ENCODE data around the gene MMEL1. TPM values are rescaled to one million over a fixed set of nuclear protein-coding genes. Genes with fewer than 3 reads are reported as not detected.
"Not testable (repeated sequence)": the region's sequence is repeated elsewhere in the genome, so short reads cannot be mapped to it uniquely, and the experiment has no call there.

The MMEL1 gene
- total RNA-seq, 2 donors from 2014 or later, result not detected

DNA sequence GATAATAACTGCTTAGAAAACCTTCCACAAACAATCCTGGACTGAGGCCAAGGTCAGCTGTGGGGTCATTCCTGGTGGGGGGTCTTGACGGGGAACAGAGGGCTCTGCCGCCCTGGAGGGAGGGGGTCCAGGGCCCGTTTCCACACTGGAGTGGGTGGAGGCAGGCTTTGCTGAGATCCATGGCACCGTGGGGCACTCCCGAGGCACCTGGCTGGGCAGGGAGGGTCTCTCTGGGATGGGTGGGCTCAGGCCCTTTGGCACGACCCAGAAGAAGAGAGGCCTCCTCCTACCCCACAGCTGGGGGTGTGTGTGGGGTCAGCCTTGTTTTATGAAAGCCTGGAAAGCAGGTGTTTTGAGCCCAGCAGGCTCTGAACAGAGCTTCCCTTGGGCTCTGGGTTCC lies 5.1 kb downstream of the MMEL1 start:
- Histone ChIP-seq H3K27ac (no peak overlapping the region), H3K27me3 (peaks cover 0 to 24% of the 10 kb centered on the region in 2 donors), H3K9me3 (no peaks in the 10 kb centered on the region), H3K4me1 (peaks cover 13% of the 10 kb centered on the region), H3K36me3 (replicated peaks in 1 of 2; ENCODE audit: insufficient read depth in 1 of 2, low read depth in 2 of 2) (no peaks in the 10 kb centered on the region), H3K4me3 (no peak overlapping the region)
- TF ChIP-seq, protein P1, sequence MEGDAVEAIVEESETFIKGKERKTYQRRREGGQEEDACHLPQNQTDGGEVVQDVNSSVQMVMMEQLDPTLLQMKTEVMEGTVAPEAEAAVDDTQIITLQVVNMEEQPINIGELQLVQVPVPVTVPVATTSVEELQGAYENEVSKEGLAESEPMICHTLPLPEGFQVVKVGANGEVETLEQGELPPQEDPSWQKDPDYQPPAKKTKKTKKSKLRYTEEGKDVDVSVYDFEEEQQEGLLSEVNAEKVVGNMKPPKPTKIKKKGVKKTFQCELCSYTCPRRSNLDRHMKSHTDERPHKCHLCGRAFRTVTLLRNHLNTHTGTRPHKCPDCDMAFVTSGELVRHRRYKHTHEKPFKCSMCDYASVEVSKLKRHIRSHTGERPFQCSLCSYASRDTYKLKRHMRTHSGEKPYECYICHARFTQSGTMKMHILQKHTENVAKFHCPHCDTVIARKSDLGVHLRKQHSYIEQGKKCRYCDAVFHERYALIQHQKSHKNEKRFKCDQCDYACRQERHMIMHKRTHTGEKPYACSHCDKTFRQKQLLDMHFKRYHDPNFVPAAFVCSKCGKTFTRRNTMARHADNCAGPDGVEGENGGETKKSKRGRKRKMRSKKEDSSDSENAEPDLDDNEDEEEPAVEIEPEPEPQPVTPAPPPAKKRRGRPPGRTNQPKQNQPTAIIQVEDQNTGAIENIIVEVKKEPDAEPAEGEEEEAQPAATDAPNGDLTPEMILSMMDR (IDR thresholded peaks at IDR 0.05), result no peak
- no peak for TF ChIP-seq POLR2A (IDR thresholded peaks at IDR 0.05)
- 11 to 13% methylated on average over 4 to 6 of the region's 6 CpGs for WGBS, 2 donors
- intact Hi-C loops (cut with DNase I), result no loop called here
- no peak for DNase-seq
- ATAC-seq, result no peak

DNA sequence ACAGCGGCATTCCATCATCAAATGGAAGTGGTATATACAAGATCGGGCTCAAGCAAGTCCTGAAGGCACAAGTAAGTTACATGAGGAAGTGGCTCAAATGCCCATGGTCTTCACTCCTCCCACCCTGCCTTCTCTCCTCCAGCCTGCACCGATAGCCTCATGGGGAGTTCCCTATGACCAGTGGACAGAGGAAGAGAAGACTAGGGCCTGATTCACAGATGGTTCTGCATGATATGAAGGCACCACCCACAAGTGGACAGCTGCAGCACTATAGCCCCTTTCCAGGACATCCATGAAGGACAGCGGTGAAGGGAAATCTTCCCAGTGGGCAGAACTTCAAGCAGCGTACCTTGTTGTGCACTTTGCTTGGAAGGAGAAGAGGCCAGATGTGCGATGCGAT lies 7.1 kb downstream of the MMEL1 start:
- H3K27ac ChIP-seq; H3K9me3 ChIP-seq; H3K4me3 ChIP-seq; ATAC-seq; intact Hi-C loops (cut with DNase I); DNase-seq; H3K36me3 ChIP-seq (replicated peaks in 1 of 2; ENCODE audit: insufficient read depth in 1 of 2, low read depth in 2 of 2): not testable (repeated sequence)
- 60 to 78% methylated on average over 6 to 7 of the region's 7 CpGs for WGBS, 2 donors
- H3K4me1 ChIP-seq, result peaks cover 13% of the 10 kb centered on the region
- H3K27me3 ChIP-seq, result peaks cover 0 to 24% of the 10 kb centered on the region in 2 donors

DNA sequence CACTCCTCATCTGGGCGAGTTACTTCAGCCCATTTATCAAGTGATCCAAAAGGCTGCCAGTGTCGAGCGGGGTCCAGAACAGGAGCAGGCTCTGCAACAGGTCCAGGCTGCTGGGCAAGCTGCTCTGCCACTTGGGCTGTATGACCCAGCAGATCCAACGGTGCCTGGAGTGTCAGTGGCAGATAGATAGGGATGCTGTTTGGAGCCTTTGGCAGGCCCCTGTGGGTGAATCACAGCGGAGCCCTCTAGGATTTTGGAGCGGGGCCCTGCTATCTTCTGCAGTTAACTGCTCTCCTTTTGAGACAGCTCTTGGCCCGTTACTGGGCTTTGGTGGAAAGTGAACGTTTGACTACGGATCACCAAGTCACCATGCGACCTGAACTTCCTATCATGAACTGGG lies 7.5 kb downstream of the MMEL1 start:
- Histone ChIP-seq H3K27ac (no peak overlapping the region), H3K27me3 (peaks cover 0 to 24% of the 10 kb centered on the region in 2 donors), H3K4me1 (peaks cover 13% of the 10 kb centered on the region), H3K36me3 (replicated peaks in 1 of 2; ENCODE audit: insufficient read depth in 1 of 2, low read depth in 2 of 2) (no peaks in the 10 kb centered on the region), H3K4me3 (no peak overlapping the region), H3K9me3 (no peaks in the 10 kb centered on the region)
- 82 to 83% methylated on average over 8 to 10 of the region's 10 CpGs for WGBS, 2 donors
- no peak for TF ChIP-seq POLR2A (IDR thresholded peaks at IDR 0.05)
- TF ChIP-seq, protein P1 (IDR thresholded peaks at IDR 0.05), result no peak
- intact Hi-C loops (cut with DNase I), result no loop called here
- DNase-seq (no peak), ATAC-seq (no peak)

DNA sequence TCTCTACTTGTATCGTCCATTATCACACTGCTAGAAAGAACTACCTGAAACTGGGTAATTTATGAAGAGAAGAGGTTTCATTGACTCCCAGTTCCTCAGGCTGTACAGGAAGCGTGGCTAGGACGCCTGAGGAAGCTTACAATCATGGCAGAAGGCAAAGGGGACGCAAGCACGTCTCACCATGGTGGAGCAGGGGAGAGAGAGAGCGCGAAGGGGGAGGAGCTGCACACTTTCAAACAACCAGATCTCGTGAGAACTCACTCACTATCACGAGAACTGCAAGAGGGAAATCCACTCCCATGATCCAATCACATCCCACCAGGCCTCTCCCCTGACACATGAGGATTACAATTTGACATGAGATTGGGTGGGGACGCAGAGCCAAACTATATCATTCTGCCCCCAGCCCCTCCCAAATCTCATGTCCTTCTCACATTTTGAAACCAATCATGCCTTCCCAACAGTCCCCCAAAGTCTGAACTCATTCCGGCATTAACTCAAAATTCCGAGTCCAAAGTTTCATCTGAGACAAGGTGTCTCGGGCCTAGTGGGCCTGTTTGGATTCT lies 8.0 kb downstream of the MMEL1 start:
- 75 to 82% methylated on average over 13 of the region's 13 CpGs for WGBS, 2 donors
- no peaks in the 10 kb centered on the region for H3K9me3 ChIP-seq
- DNase-seq, result no peak
- H3K36me3 ChIP-seq (replicated peaks in 1 of 2; ENCODE audit: insufficient read depth in 1 of 2, low read depth in 2 of 2), result no peaks in the 10 kb centered on the region
- no peak overlapping the region for H3K4me3 ChIP-seq
- ATAC-seq, result no peak
- H3K27ac ChIP-seq, result no peak overlapping the region
- intact Hi-C loops (cut with DNase I), result no loop called here
- no peak for TF ChIP-seq POLR2A (IDR thresholded peaks at IDR 0.05)
- TF ChIP-seq, protein P1 (IDR thresholded peaks at IDR 0.05), result no peak
- H3K4me1 ChIP-seq, result peaks cover 13% of the 10 kb centered on the region
- peaks cover 0 to 24% of the 10 kb centered on the region in 2 donors for H3K27me3 ChIP-seq

DNA sequence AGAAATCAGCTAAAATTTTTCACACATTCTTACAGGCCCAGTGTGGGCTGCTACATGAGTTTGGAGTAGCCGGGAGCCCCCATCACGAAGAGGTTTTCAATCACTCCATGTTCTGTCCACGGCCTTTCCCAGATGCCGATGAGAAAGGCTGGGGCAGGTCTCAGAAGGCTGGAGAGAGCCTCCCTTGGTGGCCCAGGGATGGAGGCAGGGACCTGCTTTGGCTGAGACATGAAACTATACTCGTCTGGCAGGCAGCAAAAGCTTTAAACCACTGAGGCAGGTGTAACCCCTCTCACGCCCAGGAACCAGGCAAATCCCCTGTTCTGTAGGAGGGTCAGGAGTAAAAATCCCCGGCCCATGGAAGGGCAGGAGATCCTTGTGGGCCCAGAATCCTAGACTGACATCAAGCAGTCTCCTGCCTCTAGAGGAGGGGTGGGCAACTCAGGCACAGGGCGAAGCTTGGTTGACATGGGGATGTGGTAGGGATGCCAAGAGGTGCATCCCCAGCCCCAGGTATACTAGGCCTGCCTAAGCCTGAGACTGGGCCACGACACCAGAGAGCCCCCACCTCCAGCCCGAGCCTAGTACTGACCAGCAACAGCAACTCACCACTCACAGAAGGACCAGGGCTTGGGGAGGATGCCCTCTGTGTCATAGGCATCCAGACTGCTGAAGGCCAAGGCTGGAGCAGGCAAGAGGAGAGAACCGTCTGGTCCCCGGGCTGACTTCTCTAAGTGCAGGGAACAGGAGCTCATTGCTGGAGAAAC lies 9.1 kb downstream of the MMEL1 start:
- Histone ChIP-seq H3K36me3 (replicated peaks in 1 of 2; ENCODE audit: insufficient read depth in 1 of 2, low read depth in 2 of 2) (no peaks in the 10 kb centered on the region), H3K27ac (no peak overlapping the region), H3K27me3 (peaks cover 0 to 17% of the 10 kb centered on the region in 2 donors), H3K4me1 (peaks cover 6% of the 10 kb centered on the region), H3K9me3 (no peaks in the 10 kb centered on the region), H3K4me3 (no peak overlapping the region)
- DNase-seq (no peak), ATAC-seq (no peak)
- intact Hi-C loops (cut with DNase I), result no loop called here
- 78 to 79% methylated on average over 8 to 12 of the region's 12 CpGs for WGBS, 2 donors
- no peak for TF ChIP-seq POLR2A (IDR thresholded peaks at IDR 0.05)
- TF ChIP-seq, protein P1 (IDR thresholded peaks at IDR 0.05), result no peak

All from body of pancreas (tissue), 4 donors.